ENCODE data around the gene TAOK1.

GRCh38 chr17:29341726-29342125, 48.4 kb upstream of the TAOK1 start:
- TF ChIP-seq MAX (IDR thresholded peaks at IDR 0.05), result no peak
- TF ChIP-seq ATF3 (IDR thresholded peaks at IDR 0.05), result no peak
- no peak for TF ChIP-seq CTCF (IDR thresholded peaks at IDR 0.05; ENCODE audit: low read depth, low read length, missing input control)
- no peak for TF ChIP-seq FOXA1 (IDR thresholded peaks at IDR 0.05)
- no peak for TF ChIP-seq YY1 (IDR thresholded peaks at IDR 0.05)
- TF ChIP-seq EGR1 (IDR thresholded peaks at IDR 0.05; ENCODE audit: low read depth in 2 of 2), result no peak

Data from liver (tissue), 3 donors.